Muscle layer of duodenum (tissue), 2 donors: ENCODE measurements around the gene SSTR4.

Experiments
- H3K27ac ChIP-seq: one replicate; pipeline ENCODE4 v1.7.0; 2013; ENCODE audit warnings: mild to moderate bottlenecking, low read length
- H3K27me3 ChIP-seq: one replicate; pipeline ENCODE4 v1.7.0; 2013; ENCODE audit warnings: low read depth, mild to moderate bottlenecking, control low read depth, low read length
- H3K36me3 ChIP-seq, 2 donors: one replicate each; pipeline ENCODE4 v1.7.0; 2013; ENCODE audit warnings: low read length in 2 of 2, control low read depth in 1 of 2, mild to moderate bottlenecking in 1 of 2; ENCODE audit not compliant: insufficient read depth in 2 of 2, control insufficient read depth in 1 of 2
- H3K4me1 ChIP-seq, 2 donors: one replicate each; pipeline ENCODE4 v1.7.0; 2013; ENCODE audit warnings: low read length in 2 of 2, mild to moderate bottlenecking in 2 of 2, control low read depth in 1 of 2, moderate library complexity in 1 of 2; ENCODE audit not compliant: insufficient read depth in 2 of 2, control insufficient read depth in 1 of 2
- H3K4me3 ChIP-seq, 2 donors: one replicate each; pipeline ENCODE4 v1.7.0; 2013; ENCODE audit warnings: low read length in 2 of 2, low read depth in 1 of 2, mild to moderate bottlenecking in 1 of 2
- H3K9me3 ChIP-seq, 2 donors: one replicate each; pipeline ENCODE4 v1.7.0; 2013; ENCODE audit warnings: low read length in 2 of 2, control low read depth in 1 of 2, mild to moderate bottlenecking in 1 of 2; ENCODE audit not compliant: control insufficient read depth in 1 of 2
- donor health status: healthy.

Gene SSTR4

GRCh38 chr20:23032056-23032749 is 2.9 kb upstream of the SSTR4 start:
- Histone ChIP-seq H3K27ac (no peak overlapping the region), H3K27me3 (peaks cover 12% of the 10 kb centered on the region), H3K4me1 (no peaks in the 10 kb centered on the region), H3K4me3 (no peak overlapping the region), H3K9me3 (no peaks in the 10 kb centered on the region), H3K36me3 (no peaks in the 10 kb centered on the region)

GRCh38 chr20:23032750-23033078 is 2.4 kb upstream of the SSTR4 start:
- H3K9me3 ChIP-seq = no peaks in the 10 kb centered on the region
- H3K36me3 ChIP-seq = no peaks in the 10 kb centered on the region
- H3K27ac ChIP-seq = no peak overlapping the region
- H3K27me3 ChIP-seq = peaks cover 12% of the 10 kb centered on the region
- no peak overlapping the region for H3K4me3 ChIP-seq
- no peaks in the 10 kb centered on the region for H3K4me1 ChIP-seq

- H3K9me3 ChIP-seq = no peaks in the 10 kb centered on the region
- no peaks in the 10 kb centered on the region for H3K36me3 ChIP-seq
- H3K27ac ChIP-seq = no peak overlapping the region
- H3K4me1 ChIP-seq = no peaks in the 10 kb centered on the region
- peaks cover 17% of the 10 kb centered on the region for H3K27me3 ChIP-seq
- H3K4me3 ChIP-seq = no peak overlapping the region
Observed at GRCh38 chr20:23033918-23034317, 1.2 kb upstream of the SSTR4 start.

- Histone ChIP-seq H3K9me3 (no peaks in the 10 kb centered on the region), H3K27me3 (peaks cover 17% of the 10 kb centered on the region), H3K4me3 (no peak overlapping the region), H3K27ac (no peak overlapping the region), H3K36me3 (no peaks in the 10 kb centered on the region), H3K4me1 (peaks cover 0 to 5% of the 10 kb centered on the region in 2 donors)
Observed at GRCh38 chr20:23035731-23036130, 619 bp downstream of the SSTR4 start.

GRCh38 chr20:23036371-23036770 is 1.3 kb downstream of the SSTR4 start:
- Histone ChIP-seq H3K4me3 (no peak overlapping the region), H3K27me3 (peaks cover 17% of the 10 kb centered on the region), H3K4me1 (peaks cover 0 to 5% of the 10 kb centered on the region in 2 donors), H3K27ac (no peak overlapping the region), H3K9me3 (no peaks in the 10 kb centered on the region), H3K36me3 (no peaks in the 10 kb centered on the region)

- Histone ChIP-seq H3K27me3 (peaks cover 17% of the 10 kb centered on the region), H3K9me3 (no peaks in the 10 kb centered on the region), H3K4me3 (no peak overlapping the region), H3K36me3 (no peaks in the 10 kb centered on the region), H3K27ac (no peak overlapping the region), H3K4me1 (peaks cover 0 to 5% of the 10 kb centered on the region in 2 donors)
Observed at GRCh38 chr20:23037017-23037481, 1.9 kb downstream of the SSTR4 start.

- H3K36me3 ChIP-seq = no peaks in the 10 kb centered on the region
- peaks cover 14% of the 10 kb centered on the region for H3K27me3 ChIP-seq
- H3K27ac ChIP-seq = no peak overlapping the region
- H3K4me3 ChIP-seq = no peak overlapping the region
- no peaks in the 10 kb centered on the region for H3K9me3 ChIP-seq
- H3K4me1 ChIP-seq = peaks cover 0 to 5% of the 10 kb centered on the region in 2 donors
Observed at GRCh38 chr20:23039136-23039875, 4.2 kb downstream of the SSTR4 start.

GRCh38 chr20:23039885-23040508 is 4.9 kb downstream of the SSTR4 start:
- Histone ChIP-seq H3K36me3 (no peaks in the 10 kb centered on the region), H3K27ac (no peak overlapping the region), H3K4me1 (peaks cover 0 to 5% of the 10 kb centered on the region in 2 donors), H3K27me3 (peaks cover 9% of the 10 kb centered on the region), H3K9me3 (no peaks in the 10 kb centered on the region), H3K4me3 (no peak overlapping the region)

GRCh38 chr20:23042270-23042669 is 7.2 kb downstream of the SSTR4 start:
- Histone ChIP-seq H3K27me3 (peaks cover 5% of the 10 kb centered on the region), H3K27ac (no peak overlapping the region), H3K4me1 (peaks cover 0 to 5% of the 10 kb centered on the region in 2 donors), H3K36me3 (no peaks in the 10 kb centered on the region), H3K4me3 (no peak overlapping the region), H3K9me3 (no peaks in the 10 kb centered on the region)

GRCh38 chr20:23043376-23043775 is 8.3 kb downstream of the SSTR4 start:
- Histone ChIP-seq H3K27me3 (peaks cover 14% of the 10 kb centered on the region), H3K27ac (no peak overlapping the region), H3K9me3 (no peaks in the 10 kb centered on the region), H3K36me3 (no peaks in the 10 kb centered on the region), H3K4me3 (no peak overlapping the region), H3K4me1 (peaks cover 0 to 15% of the 10 kb centered on the region in 2 donors)

GRCh38 chr20:23046431-23046830 is 11.3 kb downstream of the SSTR4 start:
- no peak overlapping the region for H3K27ac ChIP-seq
- peaks cover 0 to 37% of the 10 kb centered on the region in 2 donors for H3K4me1 ChIP-seq
- peak overlapping the region; percentile 62 to 69 for H3K4me3 ChIP-seq

More at GRCh38 chr20:23046431-23046830, 11.3 kb downstream of the SSTR4 start:
- peaks cover 17% of the 10 kb centered on the region for H3K27me3 ChIP-seq
- H3K9me3 ChIP-seq = no peaks in the 10 kb centered on the region
- no peaks in the 10 kb centered on the region for H3K36me3 ChIP-seq
